Bronchial epithelial cell (primary cell): ENCODE data around the gene TMEM164. TPM values are rescaled to one million over a fixed set of nuclear protein-coding genes. Genes with fewer than 3 reads are reported as not detected.

ENCODE experiments used
- DNase-seq: peaks from one replicate; pipeline ENCODE4 v3.0.0-alpha.2; 2010; ENCODE audit warnings: low read depth
- FAIRE-seq: peaks from 2 replicates; lab custom pipeline; 2011; peaks lifted over from hg19 to GRCh38; lab: Jason Lieb, UNC
- H3K27me3 ChIP-seq: 2 replicates; pipeline ENCODE4 v1.5.1; 2011; ENCODE audit warnings: low read length; ENCODE audit not compliant: control insufficient read depth, insufficient read depth
- H3K36me3 ChIP-seq: 2 replicates; pipeline ENCODE4 v1.5.1; 2011; ENCODE audit warnings: low read length; ENCODE audit not compliant: control insufficient read depth, insufficient read depth
- H3K4me3 ChIP-seq: 2 replicates; pipeline ENCODE4 v1.5.1; 2011; ENCODE audit warnings: mild to moderate bottlenecking, low read depth, low read length, control low read depth
- CTCF ChIP-seq: IDR thresholded peaks from 2 replicates; pipeline ENCODE4 v1.5.1; 2011; ENCODE audit warnings: mild to moderate bottlenecking, moderate library complexity, low read length, control low read depth, inconsistent platforms; ENCODE audit not compliant: insufficient read depth, severe bottlenecking
- total RNA-seq: library from RNA; depleted of rRNA; stranded (reverse); fragments of >200 nt; gene quantifications from 2 replicates; pipeline ENCODE4 v1.2.1, GENCODE V29; 2014

The TMEM164 gene
- total RNA-seq, 1 donor from 2014 or later, result 20.3 TPM

- Histone ChIP-seq H3K36me3 (no peaks in the 10 kb centered on the region), H3K27me3 (no peaks in the 10 kb centered on the region), H3K4me3 (no peak overlapping the region)
- FAIRE-seq (no peak), DNase-seq (no peak)
- TF ChIP-seq CTCF, result no peak
These were observed 219.8 kb downstream of the TMEM164 start for GRCh38 chrX:110222497-110223257.

GRCh38 chrX:110224926-110225617 is 222.2 kb downstream of the TMEM164 start:
- no peaks in the 10 kb centered on the region for H3K36me3 ChIP-seq
- no peak for FAIRE-seq
- H3K4me3 ChIP-seq, result no peak overlapping the region
- no peak for DNase-seq
- no peak for TF ChIP-seq CTCF
- no peaks in the 10 kb centered on the region for H3K27me3 ChIP-seq

GRCh38 chrX:110226931-110227330 is 224.0 kb downstream of the TMEM164 start:
- DNase-seq (peak; percentile 50), FAIRE-seq (no peak)
- H3K27me3 ChIP-seq, result no peaks in the 10 kb centered on the region
- TF ChIP-seq CTCF, result no peak
- H3K36me3 ChIP-seq, result no peaks in the 10 kb centered on the region
- no peak overlapping the region for H3K4me3 ChIP-seq
